GM18511 (cell line): ENCODE data around the gene PLSCR5.
A peak's percentile ranks its signal among the peaks of the same experiment; 100 is the strongest.

Experiments used
- ATAC-seq: cut with Tn5 transposase; IDR thresholded peaks from one replicate; pipeline ENCODE4 v1.9.1; 2021; ENCODE audit warnings: mild to moderate bottlenecking, moderate library complexity; ENCODE audit not compliant: unreplicated experiment

The PLSCR5 gene

DNA sequence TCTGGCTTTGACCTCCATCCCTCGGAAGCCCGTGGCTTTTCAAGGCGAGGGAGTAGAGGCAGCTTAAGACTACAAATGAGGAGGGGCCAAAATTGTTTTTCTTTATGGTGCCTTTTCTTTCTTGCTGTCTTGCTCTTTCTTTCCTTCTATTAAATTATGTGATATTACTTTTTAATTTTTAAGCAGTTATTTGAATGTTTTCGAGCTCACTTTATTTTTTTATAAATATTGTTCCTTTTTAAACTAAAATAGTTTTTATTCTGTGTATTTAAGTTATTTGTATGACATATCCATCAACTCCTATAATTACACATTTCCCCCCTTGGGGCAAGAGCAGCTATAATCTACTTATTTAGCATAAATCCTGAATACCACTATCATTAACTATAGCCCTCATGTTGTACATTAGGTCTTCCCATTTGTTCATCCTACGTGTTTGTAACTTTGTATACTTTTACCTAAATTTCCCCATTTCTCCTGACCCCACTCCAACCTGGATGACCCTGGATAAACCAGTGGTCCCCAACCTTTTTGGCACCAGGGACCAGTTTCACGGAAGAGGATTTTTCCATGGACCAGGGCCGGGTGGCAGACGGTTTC lies 60.1 kb downstream of the PLSCR5 start:
- ATAC-seq = peak; percentile 16

DNA sequence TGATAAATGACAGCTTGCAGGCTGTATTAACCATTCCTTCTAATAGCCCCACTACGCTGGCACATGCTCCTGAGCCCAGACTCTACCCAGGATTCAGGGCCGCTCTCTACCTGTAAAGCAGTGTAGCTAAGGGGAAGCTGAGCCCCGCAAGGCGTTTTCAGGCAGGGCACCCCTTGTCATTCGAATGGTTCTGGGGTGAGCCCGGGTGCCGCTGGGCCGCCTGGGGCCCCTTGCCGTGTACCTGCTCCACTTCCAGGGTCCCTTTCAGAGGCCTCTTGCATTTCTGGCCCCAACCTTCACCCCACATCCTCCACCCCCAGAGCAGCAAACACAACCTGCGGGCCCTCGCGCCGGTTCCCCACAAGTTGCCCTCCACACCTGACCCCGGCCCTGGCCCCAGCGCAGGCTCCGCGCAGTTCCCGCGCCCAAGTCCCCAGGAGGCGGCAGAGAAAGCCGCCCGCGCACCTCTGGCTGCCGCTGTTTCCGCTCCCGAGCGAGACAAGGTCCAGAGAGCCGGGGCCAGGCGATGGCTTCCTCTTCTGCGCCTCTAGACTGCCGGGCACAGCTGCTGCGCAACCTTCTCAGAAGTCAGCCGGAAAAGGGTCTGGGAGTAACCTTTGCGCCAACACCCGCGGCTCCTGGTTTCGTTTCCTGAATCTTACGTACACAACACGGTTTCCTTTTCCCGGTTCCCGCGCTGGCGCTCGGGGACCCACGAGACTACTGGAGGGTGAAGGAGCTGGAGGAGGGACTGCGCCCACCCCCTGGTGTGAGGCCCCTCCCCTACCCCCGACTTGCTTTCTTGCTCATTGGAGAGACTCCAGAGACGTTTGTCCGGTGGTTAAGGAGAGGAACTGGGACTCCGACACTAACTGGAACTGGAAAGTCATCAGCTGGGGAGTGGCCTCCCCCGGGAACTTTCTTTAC lies 60.9 kb downstream of the PLSCR5 start, which contains the start of gene PLSCR1:
PLSCR1 (minus strand) TSS at position 606 of the 927 bp plus-strand sequence. CDS start 8,055 bp downstream, outside the sequence.
- peak; percentile 85 for ATAC-seq

DNA sequence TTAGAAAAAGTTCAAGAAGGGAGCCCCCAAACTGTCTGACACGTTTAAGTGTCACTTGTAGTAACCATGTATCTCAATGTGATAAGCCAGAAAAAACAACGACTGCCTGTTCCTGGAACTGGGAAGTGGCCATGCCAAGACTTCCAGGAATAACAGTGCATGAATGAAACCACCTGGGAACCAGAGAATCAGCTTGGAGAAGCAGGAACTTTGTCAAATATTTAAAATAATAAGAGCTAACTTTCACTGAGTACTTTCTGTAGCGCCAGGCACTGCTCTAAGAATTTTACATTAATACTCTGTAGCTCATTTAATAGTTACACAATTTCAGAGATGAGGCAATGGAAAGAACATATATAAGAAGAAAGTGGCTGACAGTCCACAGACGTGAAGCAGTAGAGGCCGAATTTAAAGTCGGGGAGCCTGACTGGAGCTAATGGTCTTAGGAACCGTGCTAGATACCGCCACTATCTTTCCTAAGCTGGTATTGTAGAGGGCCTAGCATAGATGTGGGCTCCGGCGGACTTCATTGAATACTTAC lies 61.6 kb downstream of the PLSCR5 start:
- ATAC-seq = peak; percentile 18

- ATAC-seq = no peak
Measured at GRCh38 chr3:146542978-146543377, 62.2 kb downstream of the PLSCR5 start.

DNA sequence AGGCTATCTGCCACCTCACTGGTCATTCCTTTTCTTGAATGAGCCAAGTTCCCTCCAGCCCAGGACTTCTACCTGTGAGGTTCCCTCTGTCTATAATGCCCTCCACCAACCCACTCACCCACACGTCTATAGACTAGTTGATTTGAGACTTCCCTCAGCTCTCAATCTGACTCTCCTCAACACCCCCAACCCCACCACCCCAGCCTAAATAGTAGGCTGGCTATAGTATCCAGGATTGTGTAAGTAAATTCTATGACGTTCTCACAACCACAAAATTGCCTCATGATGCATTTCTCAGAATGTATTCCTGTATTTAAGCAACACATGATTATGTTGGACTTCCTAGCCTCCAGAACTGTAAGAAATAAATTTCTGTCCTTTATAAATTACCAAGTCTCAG lies 63.0 kb downstream of the PLSCR5 start:
- no peak for ATAC-seq

- no peak for ATAC-seq
Measured at GRCh38 chr3:146540978-146541377, 64.2 kb downstream of the PLSCR5 start.

DNA sequence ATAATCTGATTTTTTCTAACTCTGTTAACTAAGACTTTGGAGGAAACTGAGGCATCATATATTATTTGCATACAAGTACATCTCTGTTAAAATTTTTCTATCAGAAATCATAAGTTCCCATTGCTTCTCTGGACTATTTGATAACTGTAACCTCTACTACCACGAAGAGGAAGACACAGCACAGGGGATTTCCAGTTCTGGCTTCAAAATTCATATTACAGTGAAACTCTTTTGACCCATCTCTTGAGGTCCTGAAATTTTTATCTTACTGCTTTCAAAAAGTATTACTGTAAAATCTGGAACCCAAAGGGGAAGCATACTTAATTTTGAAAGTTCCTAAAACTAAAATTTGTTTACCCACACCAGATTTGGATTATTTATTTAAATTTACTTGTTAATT lies 64.9 kb downstream of the PLSCR5 start:
- no peak for ATAC-seq

- ATAC-seq = no peak
Measured at GRCh38 chr3:146539315-146539714, 65.8 kb downstream of the PLSCR5 start.

- ATAC-seq = no peak
Measured at GRCh38 chr3:146537603-146538002, 67.5 kb downstream of the PLSCR5 start.

GRCh38 chr3:146536681-146537080 lies 68.5 kb downstream of the PLSCR5 start:
- no peak for ATAC-seq
